Fibroblast of lung (primary cell): Measurements from ENCODE around the gene SRCIN1. TPM values are rescaled to one million over a fixed set of nuclear protein-coding genes. Genes with fewer than 3 reads are reported as not detected.

ENCODE experiments used
- DNase-seq, 2 donors: peaks; one replicate each; pipeline versions ENCODE4 v3.0.0 to v3.0.0-alpha.2; 2010; ENCODE audit warnings: low read depth in 2 of 2
- H2AFZ ChIP-seq: 2 replicates; pipeline ENCODE4 v1.5.1; 2012; ENCODE audit warnings: low read length, control low read depth, inconsistent platforms
- H3K27ac ChIP-seq: 2 replicates; pipeline ENCODE4 v1.5.1; 2011; ENCODE audit warnings: low read length, control low read depth; ENCODE audit not compliant: insufficient read depth
- H3K27me3 ChIP-seq: 2 replicates; pipeline ENCODE4 v1.5.1; 2011; ENCODE audit warnings: mild to moderate bottlenecking, low read length; ENCODE audit not compliant: control insufficient read depth, insufficient read depth
- H3K36me3 ChIP-seq: 2 replicates; pipeline ENCODE4 v1.5.1; 2011; ENCODE audit warnings: low read length; ENCODE audit not compliant: control insufficient read depth, insufficient read depth
- H3K4me1 ChIP-seq: 2 replicates; pipeline ENCODE4 v1.5.1; 2011; ENCODE audit warnings: low read length; ENCODE audit not compliant: control insufficient read depth, insufficient read depth; ENCODE audit errors: extremely low read depth
- H3K4me2 ChIP-seq: 2 replicates; pipeline ENCODE4 v1.5.1; 2011; ENCODE audit warnings: low read length, control low read depth; ENCODE audit not compliant: insufficient read depth; ENCODE audit errors: extremely low read depth
- H3K4me3 ChIP-seq, 4 experiments: fragments of 200-600 bp in 1 of 4; sonication (generic) in 1 of 4; replicated peaks in 1 of 4; 2 replicates each; pipeline ENCODE4 v1.5.1; 2011 to 2016; ENCODE audit warnings: low read length in 4 of 4, low read depth in 3 of 4, mild to moderate bottlenecking in 3 of 4, control low read depth in 2 of 4, inconsistent platforms in 1 of 4, mixed read lengths in 1 of 4; ENCODE audit not compliant: insufficient read depth in 1 of 4; ENCODE audit errors: control extremely low read depth in 1 of 4
- H3K79me2 ChIP-seq: 2 replicates; pipeline ENCODE4 v1.5.1; 2012; ENCODE audit warnings: mild to moderate bottlenecking, low read length, inconsistent platforms; ENCODE audit not compliant: control insufficient read depth, insufficient read depth
- H3K9ac ChIP-seq: 2 replicates; pipeline ENCODE4 v1.5.1; 2011; ENCODE audit warnings: mild to moderate bottlenecking, low read length, control low read depth; ENCODE audit not compliant: insufficient read depth
- H3K9me3 ChIP-seq: 2 replicates; pipeline ENCODE4 v1.5.1; 2012; ENCODE audit warnings: low read depth, low read length; ENCODE audit not compliant: control insufficient read depth, insufficient read depth
- H4K20me1 ChIP-seq: 2 replicates; pipeline ENCODE4 v1.5.1; 2011; ENCODE audit warnings: low read length; ENCODE audit not compliant: control insufficient read depth, insufficient read depth; ENCODE audit errors: extremely low read depth
- EZH2 ChIP-seq: IDR thresholded peaks from 2 replicates; pipeline ENCODE4 v1.5.1; 2012; ENCODE audit warnings: low read length, control low read depth, mild to moderate bottlenecking; ENCODE audit errors: missing control alignments
- polyA plus RNA-seq, 2 donors: library from polyadenylated mRNA; depleted of rRNA in 1 of 2; stranded (reverse) in 1 of 2; unstranded in 1 of 2; fragments of >200 nt; gene quantifications; 2 replicates each; pipeline ENCODE4 v1.2.1, GENCODE V29; 2011 to 2012; ENCODE audit warnings: missing spikeins in 1 of 2
- total RNA-seq: library from RNA; depleted of rRNA; stranded (reverse); fragments of >200 nt; gene quantifications from 2 replicates; pipeline ENCODE4 v1.2.1, GENCODE V29; 2014
- TF ChIP-seq, protein P1 (sequence below), 2 donors: IDR thresholded peaks in 1 of 2; conservative IDR thresholded peaks in 1 of 2; 1 replicate in 1 of 2; 2 replicates in 1 of 2; pipeline ENCODE4 v1.5.1; 2011 to 2012; ENCODE audit warnings: low read length in 2 of 2, control low read depth in 1 of 2, inconsistent platforms in 1 of 2, low read depth in 1 of 2, mild to moderate bottlenecking in 1 of 2

The SRCIN1 gene
- total and polyA plus RNA-seq, 2 donors (not counting 1 experiment from before 2014, with no cell fraction given): under 0.01 TPM; not detected in 1

DNA sequence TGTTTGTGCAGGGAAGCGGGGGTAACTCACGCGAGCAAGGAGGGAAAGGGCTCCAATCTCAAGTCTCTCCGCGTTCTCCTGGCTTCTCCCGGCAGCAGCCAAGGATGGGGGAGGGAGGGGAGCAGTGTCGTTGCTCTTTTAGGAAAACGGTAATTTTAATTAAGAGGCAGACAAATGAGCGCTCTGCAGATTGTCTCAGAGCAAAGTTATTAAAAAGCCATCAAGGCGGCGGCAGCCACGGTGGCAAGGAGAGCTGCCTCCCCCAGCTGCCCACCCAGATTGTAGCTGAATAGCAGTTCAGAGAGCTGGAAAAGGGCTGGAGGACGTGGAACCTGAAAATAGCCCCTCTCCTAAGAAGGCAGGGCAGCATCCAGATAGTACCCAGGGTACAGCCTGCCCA lies 11.6 kb downstream of the SRCIN1 start:
- H3K36me3 ChIP-seq: no peaks in the 10 kb centered on the region
- H4K20me1 ChIP-seq: no peaks in the 10 kb centered on the region
- H3K9ac ChIP-seq: no peak overlapping the region
- H3K4me1 ChIP-seq: no peaks in the 10 kb centered on the region
- no peaks in the 10 kb centered on the region for H3K9me3 ChIP-seq
- no peak overlapping the region for H2AFZ ChIP-seq
- TF ChIP-seq, protein P1, sequence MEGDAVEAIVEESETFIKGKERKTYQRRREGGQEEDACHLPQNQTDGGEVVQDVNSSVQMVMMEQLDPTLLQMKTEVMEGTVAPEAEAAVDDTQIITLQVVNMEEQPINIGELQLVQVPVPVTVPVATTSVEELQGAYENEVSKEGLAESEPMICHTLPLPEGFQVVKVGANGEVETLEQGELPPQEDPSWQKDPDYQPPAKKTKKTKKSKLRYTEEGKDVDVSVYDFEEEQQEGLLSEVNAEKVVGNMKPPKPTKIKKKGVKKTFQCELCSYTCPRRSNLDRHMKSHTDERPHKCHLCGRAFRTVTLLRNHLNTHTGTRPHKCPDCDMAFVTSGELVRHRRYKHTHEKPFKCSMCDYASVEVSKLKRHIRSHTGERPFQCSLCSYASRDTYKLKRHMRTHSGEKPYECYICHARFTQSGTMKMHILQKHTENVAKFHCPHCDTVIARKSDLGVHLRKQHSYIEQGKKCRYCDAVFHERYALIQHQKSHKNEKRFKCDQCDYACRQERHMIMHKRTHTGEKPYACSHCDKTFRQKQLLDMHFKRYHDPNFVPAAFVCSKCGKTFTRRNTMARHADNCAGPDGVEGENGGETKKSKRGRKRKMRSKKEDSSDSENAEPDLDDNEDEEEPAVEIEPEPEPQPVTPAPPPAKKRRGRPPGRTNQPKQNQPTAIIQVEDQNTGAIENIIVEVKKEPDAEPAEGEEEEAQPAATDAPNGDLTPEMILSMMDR (conservative IDR thresholded peaks at IDR 0.05 in 1 of 2, IDR thresholded peaks at IDR 0.05 in 1 of 2; ENCODE audit: low read depth in 1 of 2, low read length in 2 of 2): no peak
- no peak for TF ChIP-seq EZH2
- no peak for DNase-seq
- H3K27me3 ChIP-seq: peaks cover 34% of the 10 kb centered on the region
- no peak overlapping the region for H3K27ac ChIP-seq
- H3K4me3 ChIP-seq: no peak overlapping the region
- no peak overlapping the region for H3K4me2 ChIP-seq
- no peaks in the 10 kb centered on the region for H3K79me2 ChIP-seq

DNA sequence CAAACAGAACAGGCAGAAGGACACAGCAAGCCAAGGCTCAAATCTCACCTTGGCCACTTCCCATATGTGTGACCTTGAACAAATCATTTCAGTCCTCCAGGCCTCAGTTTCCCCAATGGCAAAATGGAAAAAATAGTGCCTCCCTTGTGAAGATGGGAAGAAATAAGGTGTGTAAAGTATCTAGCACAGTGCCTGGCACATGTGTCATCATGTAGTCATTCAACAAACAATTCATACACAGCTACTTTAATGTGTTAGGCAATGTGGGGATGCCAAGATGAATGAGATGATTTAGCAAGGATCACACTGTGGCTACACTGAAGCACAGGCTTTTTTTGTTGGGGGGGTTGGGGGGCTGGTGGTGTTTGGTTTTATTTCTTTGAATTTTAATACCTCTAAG lies 13.3 kb downstream of the SRCIN1 start:
- no peak overlapping the region for H3K4me2 ChIP-seq
- no peak overlapping the region for H3K9ac ChIP-seq
- H3K4me1 ChIP-seq: no peaks in the 10 kb centered on the region
- no peaks in the 10 kb centered on the region for H4K20me1 ChIP-seq
- no peak overlapping the region for H3K27ac ChIP-seq
- peaks cover 37% of the 10 kb centered on the region for H3K27me3 ChIP-seq
- no peaks in the 10 kb centered on the region for H3K9me3 ChIP-seq
- no peak for DNase-seq
- TF ChIP-seq EZH2: no peak
- TF ChIP-seq, protein P1 (conservative IDR thresholded peaks at IDR 0.05 in 1 of 2, IDR thresholded peaks at IDR 0.05 in 1 of 2; ENCODE audit: low read depth in 1 of 2, low read length in 2 of 2): no peak
- no peak overlapping the region for H2AFZ ChIP-seq
- H3K36me3 ChIP-seq: no peaks in the 10 kb centered on the region
- H3K79me2 ChIP-seq: no peaks in the 10 kb centered on the region
- no peak overlapping the region for H3K4me3 ChIP-seq

DNA sequence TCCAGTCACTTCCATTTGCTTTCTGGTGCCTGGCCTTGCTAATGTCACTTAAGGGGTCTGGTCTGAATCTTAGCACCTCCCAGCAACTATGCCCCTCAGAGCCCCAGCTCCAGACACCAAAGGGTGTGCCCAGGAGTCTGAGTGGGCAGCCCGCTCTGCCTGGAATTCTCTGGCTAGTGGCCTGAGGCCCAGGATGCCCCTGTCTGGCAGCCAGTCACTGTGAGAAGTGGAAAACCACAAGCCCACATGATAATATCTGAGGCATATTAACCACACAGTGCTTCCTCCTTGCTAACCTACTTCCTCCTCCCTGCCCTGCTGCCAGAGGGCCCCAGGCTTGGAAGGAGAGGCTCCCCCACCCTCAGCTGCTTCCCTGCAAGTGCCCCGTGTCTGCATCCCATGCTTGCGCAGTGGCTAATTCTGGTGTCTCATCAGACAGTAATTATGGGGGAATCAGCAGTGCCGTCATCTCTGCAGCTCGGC lies 14.0 kb downstream of the SRCIN1 start:
- no peak overlapping the region for H3K27ac ChIP-seq
- DNase-seq: peak in 1 of 2 donors; percentile 43
- no peak overlapping the region for H3K4me3 ChIP-seq
- H3K4me2 ChIP-seq: no peak overlapping the region
- no peak overlapping the region for H2AFZ ChIP-seq
- no peak overlapping the region for H3K9ac ChIP-seq
- H3K27me3 ChIP-seq: peaks cover 32% of the 10 kb centered on the region
- no peaks in the 10 kb centered on the region for H3K79me2 ChIP-seq
- TF ChIP-seq EZH2: no peak
- TF ChIP-seq, protein P1 (conservative IDR thresholded peaks at IDR 0.05 in 1 of 2, IDR thresholded peaks at IDR 0.05 in 1 of 2; ENCODE audit: low read depth in 1 of 2, low read length in 2 of 2): no peak
- no peaks in the 10 kb centered on the region for H3K4me1 ChIP-seq
- no peaks in the 10 kb centered on the region for H3K36me3 ChIP-seq
- no peaks in the 10 kb centered on the region for H3K9me3 ChIP-seq
- no peaks in the 10 kb centered on the region for H4K20me1 ChIP-seq
